Measurements from ENCODE around the gene CEACAM19. TPM values are rescaled to one million over a fixed set of nuclear protein-coding genes. Genes with fewer than 3 reads are reported as not detected.

The CEACAM19 gene
- total and polyA plus RNA-seq, 2 of the 13 experiments (the other 11 are each of a cell fraction or from before 2014, with no cell fraction given) = 1.3 to 4.0 TPM

- TF ChIP-seq, protein P1, sequence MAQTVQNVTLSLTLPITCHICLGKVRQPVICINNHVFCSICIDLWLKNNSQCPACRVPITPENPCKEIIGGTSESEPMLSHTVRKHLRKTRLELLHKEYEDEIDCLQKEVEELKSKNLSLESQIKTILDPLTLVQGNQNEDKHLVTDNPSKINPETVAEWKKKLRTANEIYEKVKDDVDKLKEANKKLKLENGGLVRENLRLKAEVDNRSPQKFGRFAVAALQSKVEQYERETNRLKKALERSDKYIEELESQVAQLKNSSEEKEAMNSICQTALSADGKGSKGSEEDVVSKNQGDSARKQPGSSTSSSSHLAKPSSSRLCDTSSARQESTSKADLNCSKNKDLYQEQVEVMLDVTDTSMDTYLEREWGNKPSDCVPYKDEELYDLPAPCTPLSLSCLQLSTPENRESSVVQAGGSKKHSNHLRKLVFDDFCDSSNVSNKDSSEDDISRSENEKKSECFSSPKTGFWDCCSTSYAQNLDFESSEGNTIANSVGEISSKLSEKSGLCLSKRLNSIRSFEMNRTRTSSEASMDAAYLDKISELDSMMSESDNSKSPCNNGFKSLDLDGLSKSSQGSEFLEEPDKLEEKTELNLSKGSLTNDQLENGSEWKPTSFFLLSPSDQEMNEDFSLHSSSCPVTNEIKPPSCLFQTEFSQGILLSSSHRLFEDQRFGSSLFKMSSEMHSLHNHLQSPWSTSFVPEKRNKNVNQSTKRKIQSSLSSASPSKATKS (CRISPR knock-in tag; IDR thresholded peaks at IDR 0.05) = no peak
- TF ChIP-seq, protein P2, sequence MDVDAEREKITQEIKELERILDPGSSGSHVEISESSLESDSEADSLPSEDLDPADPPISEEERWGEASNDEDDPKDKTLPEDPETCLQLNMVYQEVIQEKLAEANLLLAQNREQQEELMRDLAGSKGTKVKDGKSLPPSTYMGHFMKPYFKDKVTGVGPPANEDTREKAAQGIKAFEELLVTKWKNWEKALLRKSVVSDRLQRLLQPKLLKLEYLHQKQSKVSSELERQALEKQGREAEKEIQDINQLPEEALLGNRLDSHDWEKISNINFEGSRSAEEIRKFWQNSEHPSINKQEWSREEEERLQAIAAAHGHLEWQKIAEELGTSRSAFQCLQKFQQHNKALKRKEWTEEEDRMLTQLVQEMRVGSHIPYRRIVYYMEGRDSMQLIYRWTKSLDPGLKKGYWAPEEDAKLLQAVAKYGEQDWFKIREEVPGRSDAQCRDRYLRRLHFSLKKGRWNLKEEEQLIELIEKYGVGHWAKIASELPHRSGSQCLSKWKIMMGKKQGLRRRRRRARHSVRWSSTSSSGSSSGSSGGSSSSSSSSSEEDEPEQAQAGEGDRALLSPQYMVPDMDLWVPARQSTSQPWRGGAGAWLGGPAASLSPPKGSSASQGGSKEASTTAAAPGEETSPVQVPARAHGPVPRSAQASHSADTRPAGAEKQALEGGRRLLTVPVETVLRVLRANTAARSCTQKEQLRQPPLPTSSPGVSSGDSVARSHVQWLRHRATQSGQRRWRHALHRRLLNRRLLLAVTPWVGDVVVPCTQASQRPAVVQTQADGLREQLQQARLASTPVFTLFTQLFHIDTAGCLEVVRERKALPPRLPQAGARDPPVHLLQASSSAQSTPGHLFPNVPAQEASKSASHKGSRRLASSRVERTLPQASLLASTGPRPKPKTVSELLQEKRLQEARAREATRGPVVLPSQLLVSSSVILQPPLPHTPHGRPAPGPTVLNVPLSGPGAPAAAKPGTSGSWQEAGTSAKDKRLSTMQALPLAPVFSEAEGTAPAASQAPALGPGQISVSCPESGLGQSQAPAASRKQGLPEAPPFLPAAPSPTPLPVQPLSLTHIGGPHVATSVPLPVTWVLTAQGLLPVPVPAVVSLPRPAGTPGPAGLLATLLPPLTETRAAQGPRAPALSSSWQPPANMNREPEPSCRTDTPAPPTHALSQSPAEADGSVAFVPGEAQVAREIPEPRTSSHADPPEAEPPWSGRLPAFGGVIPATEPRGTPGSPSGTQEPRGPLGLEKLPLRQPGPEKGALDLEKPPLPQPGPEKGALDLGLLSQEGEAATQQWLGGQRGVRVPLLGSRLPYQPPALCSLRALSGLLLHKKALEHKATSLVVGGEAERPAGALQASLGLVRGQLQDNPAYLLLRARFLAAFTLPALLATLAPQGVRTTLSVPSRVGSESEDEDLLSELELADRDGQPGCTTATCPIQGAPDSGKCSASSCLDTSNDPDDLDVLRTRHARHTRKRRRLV (CRISPR knock-in tag; IDR thresholded peaks at IDR 0.05) = 0 out of 2 replicates have a peak, but pooled peaks have one; percentile 72
- TF ChIP-seq RCOR2 (CRISPR knock-in tag; IDR thresholded peaks at IDR 0.05) (peak; percentile 77), POLR2AphosphoS5 (IDR thresholded peaks at IDR 0.05; ENCODE audit: low read depth, low read length) (peak; percentile 76), ZNF12 (CRISPR knock-in tag; IDR thresholded peaks at IDR 0.05) (no peak; the same call in 1 of the 2 replicates), FOXC1 (CRISPR knock-in tag; IDR thresholded peaks at IDR 0.05; ENCODE audit: borderline replicate concordance) (peak; percentile 64), TGIF2 (CRISPR knock-in tag; IDR thresholded peaks at IDR 0.05) (0 out of 2 replicates have a peak, but pooled peaks have one; percentile 53), ZNF747 (CRISPR knock-in tag; IDR thresholded peaks at IDR 0.05; ENCODE audit: borderline replicate concordance) (peak; percentile 82; the same call in 1 of the 2 replicates), HOMEZ (CRISPR knock-in tag; IDR thresholded peaks at IDR 0.05; ENCODE audit: low read depth) (peak; percentile 69), SAP130 (CRISPR knock-in tag; IDR thresholded peaks at IDR 0.05; ENCODE audit: low read depth) (peak; percentile 84), GTF3A (CRISPR knock-in tag; conservative IDR thresholded peaks at IDR 0.05) (peak; percentile 81; the same call in 1 of the 2 replicates), DBP (CRISPR knock-in tag; IDR thresholded peaks at IDR 0.05; ENCODE audit: not compliant biosample characterization) (no peak), ZFP1 (CRISPR knock-in tag; IDR thresholded peaks at IDR 0.05) (peak; percentile 90), ZFY (CRISPR knock-in tag; IDR thresholded peaks at IDR 0.05) (peak; percentile 43; the same call in 1 of the 2 replicates)
- TF ChIP-seq, protein P3, sequence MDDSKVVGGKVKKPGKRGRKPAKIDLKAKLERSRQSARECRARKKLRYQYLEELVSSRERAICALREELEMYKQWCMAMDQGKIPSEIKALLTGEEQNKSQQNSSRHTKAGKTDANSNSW (CRISPR knock-in tag; IDR thresholded peaks at IDR 0.05; ENCODE audit: borderline replicate concordance) = no peak
- TF ChIP-seq, protein P4, sequence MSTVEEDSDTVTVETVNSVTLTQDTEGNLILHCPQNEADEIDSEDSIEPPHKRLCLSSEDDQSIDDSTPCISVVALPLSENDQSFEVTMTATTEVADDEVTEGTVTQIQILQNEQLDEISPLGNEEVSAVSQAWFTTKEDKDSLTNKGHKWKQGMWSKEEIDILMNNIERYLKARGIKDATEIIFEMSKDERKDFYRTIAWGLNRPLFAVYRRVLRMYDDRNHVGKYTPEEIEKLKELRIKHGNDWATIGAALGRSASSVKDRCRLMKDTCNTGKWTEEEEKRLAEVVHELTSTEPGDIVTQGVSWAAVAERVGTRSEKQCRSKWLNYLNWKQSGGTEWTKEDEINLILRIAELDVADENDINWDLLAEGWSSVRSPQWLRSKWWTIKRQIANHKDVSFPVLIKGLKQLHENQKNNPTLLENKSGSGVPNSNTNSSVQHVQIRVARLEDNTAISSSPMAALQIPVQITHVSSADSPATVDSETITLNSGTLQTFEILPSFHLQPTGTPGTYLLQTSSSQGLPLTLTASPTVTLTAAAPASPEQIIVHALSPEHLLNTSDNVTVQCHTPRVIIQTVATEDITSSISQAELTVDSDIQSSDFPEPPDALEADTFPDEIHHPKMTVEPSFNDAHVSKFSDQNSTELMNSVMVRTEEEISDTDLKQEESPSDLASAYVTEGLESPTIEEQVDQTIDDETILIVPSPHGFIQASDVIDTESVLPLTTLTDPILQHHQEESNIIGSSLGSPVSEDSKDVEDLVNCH (CRISPR knock-in tag; IDR thresholded peaks at IDR 0.05) = no peak
Observed at GRCh38 chr19:44718441-44719261, 47.4 kb downstream of the CEACAM19 start (continued).
